OCI-LY3 (cell line): ENCODE measurements around the gene NOL4L.

Experiments
- CTCF ChIP-seq: fragments of 200-600, 300-600 bp; sonication (generic); IDR thresholded peaks from 2 replicates; pipeline ENCODE4 v1.5.1; 2014; ENCODE audit warnings: antibody characterized with exemption, low read length, low read depth
- EZH2phosphoT487 ChIP-seq: fragments of 200-600 bp; shearing (Covaris generic); IDR thresholded peaks from 2 replicates; pipeline ENCODE4 v1.6.1; 2018; ENCODE audit warnings: antibody characterized with exemption, mixed run types, low read depth

DNA sequence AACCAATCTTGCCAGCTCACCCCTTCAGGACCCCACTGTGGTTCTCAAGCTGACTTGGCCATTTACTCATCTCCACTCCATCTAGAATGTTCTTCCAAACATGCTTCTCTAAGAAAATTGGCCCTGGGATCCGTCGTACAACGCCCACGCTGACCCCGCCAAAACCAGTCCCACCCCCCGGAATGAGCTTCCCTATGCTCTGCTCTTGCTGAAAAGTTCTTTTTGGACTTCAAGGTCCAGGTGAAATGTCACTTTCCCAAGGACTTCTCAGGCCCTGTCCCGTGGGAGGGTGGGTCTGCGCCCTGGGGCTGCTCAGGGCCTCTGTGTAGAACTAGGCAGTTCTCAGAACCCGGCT, 9.9 kb downstream of the NOL4L start:
- TF ChIP-seq CTCF (no peak), EZH2phosphoT487 (no peak)
